Germinal center (tissue), 1 donor: ENCODE results near the gene NLGN4X.
A peak's percentile ranks its signal among the peaks of the same experiment; 100 is the strongest.

ENCODE experiments used
- DNase-seq: peaks from one replicate; pipeline ENCODE4 v3.0.0; 2012; ENCODE audit warnings: mixed read lengths, low spot score

NLGN4X gene

DNA sequence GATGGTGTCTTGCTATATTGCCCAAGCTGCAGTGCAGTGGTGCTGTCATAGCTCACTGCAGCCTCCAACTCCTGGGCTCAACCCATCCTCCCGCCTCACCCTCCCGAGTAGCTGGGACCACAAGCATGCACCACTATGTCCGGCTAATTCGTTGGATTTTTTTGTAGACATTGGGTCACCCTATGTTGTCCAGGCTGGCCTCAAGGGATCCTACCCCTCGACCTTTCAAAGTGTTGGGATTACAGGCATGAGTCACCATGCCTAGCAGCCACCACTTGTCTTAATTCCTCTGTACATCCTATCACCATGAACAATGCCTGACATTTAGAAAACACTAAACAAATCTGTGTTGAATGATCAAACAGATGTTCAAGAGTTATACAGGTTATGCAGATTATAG lies 76.7 kb downstream of the NLGN4X start:
- DNase-seq, result no peak

DNA sequence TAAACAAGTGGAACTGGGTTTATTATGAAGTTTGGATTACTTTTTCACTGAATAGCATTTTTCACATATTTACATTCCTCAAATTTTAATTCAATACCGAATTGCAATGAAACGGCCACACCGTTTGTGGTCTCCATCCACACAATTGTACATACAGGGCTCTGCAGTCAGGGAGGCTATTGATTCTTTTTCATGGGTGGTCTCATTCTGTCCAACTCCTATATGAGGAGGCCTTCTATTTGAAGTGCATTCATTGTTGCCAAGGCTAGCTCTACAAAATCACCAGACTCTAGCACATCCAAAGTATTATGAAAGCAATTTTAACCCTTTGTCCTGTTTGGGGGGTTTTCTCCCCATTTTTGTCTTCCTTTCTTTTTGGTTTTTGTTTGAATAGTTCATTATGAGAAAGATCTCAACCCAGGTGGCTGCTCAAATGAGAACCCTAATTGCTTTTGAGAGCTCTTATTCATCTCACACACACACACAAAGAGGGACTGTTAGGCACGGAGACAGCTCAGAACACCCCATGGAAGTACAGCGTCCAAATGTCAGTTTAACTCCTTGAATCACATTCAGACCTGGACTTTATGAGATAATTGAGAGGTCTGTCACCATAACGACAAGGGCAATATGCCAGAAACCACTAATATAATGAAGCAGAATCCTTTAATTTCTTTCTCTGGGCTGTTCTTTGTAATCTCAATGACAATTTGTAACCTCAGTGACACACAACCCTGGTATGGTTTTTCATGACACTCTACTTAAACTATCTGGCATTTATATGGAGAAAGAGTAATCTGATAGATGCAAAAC lies 79.4 kb downstream of the NLGN4X start:
- DNase-seq, result no peak

DNA sequence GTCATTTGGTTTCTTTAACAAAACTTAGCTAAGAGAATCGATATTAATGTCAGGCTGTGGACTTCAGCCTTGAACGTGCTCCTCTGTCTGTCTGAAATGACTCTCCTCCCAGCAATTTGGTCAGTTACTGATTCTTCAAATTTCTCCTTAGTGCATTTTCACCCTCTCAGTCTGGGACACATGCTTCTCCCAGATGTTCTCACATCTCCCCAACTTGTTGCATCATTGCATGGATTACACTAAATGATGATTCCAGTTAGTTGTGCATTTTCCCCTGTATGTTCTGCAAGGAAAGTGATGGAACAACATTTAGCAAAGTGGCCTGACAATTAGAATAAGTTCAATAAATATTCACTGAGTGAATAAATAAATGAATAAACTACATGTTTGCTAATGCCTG lies 94.4 kb downstream of the NLGN4X start:
- no peak for DNase-seq

DNA sequence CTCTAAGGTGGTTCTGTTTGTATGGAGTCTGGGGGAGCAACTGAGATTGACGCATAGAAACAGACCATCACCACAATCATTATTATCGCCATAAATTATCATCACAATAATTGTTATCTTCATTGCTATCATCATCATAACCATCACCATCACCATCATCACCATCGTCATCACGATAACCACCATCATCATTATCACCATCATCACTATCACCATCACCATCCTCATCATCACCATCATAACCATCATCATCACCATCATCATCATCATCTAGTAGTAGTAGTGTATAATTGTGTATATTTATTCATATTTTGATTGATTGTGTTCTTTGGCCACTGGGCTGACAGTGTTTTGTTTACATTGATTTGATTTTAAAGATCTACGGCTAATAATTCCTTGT lies 95.7 kb downstream of the NLGN4X start:
- DNase-seq, result no peak

DNA sequence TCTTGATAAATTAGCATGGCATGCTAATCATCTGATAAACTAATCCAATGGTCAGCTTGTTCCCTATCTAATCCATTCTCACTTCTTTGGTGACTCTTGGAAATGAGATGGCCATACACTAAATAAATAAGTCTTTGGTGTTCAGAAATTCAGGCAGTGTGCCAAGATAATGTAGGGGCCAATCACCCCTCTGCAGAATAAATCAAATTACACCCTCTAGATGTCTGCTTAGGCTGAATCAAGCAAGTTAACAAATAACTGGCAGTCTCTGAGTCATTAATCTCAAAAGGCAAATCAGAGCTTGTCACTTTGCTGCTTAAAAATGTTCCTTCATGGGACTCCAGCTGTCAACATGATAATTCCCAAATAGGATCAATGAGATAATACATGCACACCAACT lies 97.4 kb downstream of the NLGN4X start:
- no peak for DNase-seq

DNA sequence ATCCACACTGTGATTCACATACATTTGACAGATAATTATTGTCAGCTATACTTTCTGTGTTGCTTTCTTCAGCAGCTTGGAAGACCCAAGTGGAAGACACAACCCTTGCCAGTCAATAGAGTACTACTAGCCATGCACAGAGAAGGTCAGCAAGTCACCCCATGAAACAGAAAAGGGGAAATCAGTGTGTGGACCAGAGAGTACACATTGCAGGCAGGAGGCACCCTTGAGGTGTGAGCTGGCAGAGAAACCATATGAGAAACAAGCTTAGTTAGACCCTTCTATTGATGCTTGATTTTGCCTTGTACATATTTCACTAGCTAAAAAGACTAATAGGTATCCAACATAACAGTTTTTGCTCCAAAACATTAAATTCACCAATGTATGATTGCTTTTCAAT lies 99.5 kb downstream of the NLGN4X start:
- no peak for DNase-seq

DNA sequence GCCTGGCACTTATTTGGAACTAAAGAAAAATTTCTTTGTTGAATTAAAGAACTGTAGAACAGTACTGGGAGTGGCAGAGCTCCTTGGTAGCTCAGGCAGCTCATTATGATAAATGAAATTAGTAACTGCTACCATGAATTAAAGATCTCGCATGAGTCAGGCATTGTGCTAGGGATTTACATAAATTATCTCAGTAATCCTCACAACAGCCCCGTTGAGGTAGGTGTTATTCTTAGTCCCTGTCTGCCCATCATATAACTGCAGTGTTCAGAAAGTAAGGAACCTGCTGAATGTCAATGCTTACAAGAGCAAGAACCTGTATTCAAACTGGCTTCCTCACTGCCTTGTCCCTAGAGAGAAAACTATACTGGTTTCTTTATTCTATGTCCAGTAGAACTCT lies 108.3 kb downstream of the NLGN4X start:
- no peak for DNase-seq

DNA sequence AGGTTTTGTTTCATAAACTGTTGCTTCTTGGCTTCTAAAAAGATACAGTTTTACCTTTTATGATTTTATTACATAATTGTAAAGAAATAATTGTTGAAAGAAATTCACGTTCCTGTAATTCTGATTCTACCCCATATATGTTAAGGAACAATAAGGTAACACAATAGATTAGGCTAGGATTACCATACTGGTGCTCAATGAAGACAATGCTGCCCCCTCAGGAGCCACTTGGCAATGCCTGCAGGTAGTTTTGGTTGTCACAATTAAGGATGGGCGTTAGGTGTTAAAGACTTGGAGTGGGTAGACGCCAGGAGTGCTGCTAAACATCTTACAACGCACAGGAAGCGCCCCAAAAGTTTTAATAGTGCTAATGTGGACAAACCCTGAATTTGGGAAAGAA lies 133.2 kb downstream of the NLGN4X start:
- no peak for DNase-seq

DNA sequence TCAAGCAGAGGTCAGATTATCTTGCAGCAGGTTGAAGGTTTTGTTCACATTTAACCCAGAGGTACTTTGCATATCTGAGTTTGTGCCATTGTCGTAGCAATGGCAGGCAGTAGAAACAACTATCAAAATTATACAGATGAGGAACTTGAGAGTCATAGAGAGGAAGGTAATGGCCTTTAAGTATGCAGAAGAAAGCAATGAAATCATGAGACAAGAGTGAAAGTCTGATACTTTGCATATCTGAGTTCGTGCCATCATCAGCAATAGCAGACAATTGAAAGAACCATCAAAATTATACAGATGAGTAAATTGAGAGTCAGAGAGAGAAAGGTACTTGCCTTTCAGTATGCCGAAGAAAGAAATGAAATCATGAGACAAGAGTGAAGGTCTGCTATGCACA lies 154.1 kb downstream of the NLGN4X start:
- no peak for DNase-seq

DNA sequence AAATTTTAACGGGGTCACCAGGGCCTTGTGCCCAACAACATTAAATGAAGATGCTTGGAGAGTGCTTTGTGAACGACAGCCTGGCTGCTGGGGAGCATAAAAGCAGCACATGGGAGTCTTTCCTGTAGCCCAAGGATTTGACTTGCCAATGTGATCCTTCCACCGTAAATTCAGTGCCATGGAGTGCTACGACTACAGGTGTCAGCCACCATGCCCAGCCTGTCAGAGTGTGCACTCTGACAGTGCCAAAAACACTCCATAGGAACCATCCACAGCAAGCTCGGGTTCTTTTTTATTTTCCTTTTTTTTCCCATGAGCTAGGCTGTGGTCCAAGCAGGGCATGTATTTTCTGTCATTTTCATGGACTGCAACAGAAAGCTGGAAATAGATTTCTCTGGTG lies 156.9 kb downstream of the NLGN4X start:
- no peak for DNase-seq

DNA sequence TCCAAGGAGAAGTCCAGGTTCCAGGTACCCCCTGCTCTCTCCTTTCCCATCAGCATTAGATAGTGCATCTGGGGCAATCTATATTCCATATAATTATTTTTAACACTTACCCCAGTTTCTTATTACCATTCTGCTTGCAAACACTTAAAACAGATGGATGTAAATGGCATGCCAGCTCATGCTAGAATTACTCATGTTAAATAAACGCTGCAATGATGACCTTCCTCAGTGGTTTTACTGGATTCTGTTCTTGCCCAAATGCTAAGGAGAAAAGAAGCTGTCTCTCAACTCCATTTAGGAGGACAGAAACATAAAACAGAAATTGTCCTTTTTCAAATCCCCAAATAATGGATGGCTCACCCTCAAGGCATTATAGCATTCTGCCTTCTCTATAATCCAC lies 161.1 kb downstream of the NLGN4X start:
- DNase-seq, result no peak

DNA sequence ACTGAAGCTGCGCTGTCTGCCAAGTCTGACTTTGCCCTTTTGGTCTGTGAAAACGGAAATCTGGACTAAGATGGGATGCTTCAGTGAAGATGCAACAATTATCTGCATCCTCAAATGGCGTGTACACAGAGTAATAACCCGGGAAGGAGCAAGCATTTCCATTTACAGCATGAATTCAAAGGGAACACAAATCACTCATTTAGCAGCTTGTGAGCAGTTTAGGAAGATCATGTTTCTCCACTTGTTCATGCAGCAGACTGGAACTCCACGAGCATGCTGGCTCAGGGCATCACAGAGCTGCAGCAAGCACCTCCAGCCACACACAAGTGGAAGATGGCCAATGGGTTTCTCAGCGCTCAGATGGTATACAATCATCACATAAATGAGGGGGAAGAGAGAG lies 175.5 kb downstream of the NLGN4X start:
- DNase-seq, result no peak

DNA sequence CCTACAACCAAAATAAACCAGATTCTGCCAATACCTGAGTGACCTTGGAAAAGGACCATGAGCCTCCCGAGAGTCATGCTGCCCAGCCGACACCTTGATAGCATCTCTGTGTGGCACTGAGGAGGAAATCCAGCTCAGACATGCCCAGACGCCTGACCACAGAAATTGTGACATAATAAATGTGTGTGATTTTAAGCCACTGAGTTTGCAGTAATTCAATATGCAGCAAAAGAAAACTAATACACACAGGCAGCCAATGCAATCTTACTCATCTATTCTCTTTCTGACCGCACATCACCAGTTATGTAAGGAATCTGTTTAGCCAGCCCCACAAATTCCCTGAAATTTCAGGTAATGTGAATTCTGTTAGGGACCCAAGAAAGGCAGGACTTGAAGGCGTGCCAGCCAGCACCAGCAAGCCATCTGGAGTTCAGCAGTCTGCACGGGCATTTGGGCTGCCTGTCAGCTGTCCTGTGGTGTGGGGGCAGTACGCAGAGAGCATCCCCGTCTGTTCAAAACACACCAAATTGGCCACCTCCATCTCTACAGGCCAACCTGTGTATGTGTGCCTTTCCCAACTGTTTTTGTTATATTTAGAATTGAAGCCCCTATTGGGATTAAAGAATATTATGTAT lies 176.4 kb downstream of the NLGN4X start:
- DNase-seq, result no peak

DNA sequence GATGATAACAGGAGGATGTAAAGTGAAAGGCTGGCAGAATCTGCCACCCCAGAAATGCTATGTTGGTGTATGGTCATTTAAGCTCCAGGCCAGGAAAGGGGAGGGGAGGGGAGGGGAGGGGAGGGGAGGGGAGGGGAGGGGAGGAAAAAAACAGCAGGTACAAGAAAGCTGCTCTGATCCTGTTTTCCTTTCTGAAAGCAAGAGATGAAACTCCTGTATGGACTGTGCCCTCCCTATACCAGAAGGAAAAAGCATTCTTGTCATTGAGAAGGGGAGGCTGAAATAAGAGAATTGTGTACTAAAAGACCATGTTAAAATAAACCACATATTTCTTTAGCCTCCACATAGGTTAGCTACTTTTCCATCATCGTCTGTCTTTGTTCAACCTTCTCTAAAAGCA lies 179.5 kb downstream of the NLGN4X start:
- no peak for DNase-seq

DNA sequence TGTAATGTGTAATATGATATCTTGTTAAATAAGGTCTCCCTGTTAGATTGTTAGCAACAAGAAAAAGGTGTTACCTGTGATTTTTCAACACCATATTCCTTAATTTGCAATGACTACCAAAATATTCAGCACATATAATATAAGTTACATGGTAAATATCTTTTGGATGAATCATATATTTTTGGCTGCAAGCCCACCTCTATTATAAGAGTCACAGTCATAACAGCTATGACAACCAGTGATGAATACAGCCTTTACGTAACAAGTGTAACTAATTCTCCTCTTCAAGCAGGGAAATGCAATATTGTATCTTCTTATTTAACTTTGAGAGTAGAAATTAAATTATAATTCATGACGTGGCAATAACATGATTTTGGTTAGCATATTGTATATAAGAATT lies 187.0 kb downstream of the NLGN4X start:
- DNase-seq, result no peak

DNA sequence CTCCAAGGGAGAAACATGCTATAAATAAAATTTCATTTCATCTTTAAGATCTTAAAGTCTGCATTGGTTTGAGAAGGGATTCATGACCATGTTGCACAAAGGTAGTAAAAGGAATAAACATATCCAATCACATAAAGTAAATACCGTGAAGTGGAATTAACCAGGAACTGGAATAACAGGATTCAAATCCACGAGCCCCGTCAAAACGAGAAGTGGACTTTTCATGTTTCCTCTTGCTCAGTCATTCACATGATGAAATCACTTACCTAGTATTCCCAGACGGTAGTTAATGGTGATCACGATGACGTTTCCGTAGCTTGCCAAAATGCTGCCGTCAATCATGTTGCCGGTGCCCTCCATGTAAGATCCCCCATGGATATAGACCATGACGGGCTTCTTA lies 199.7 kb downstream of the NLGN4X start:
- DNase-seq, result no peak

DNA sequence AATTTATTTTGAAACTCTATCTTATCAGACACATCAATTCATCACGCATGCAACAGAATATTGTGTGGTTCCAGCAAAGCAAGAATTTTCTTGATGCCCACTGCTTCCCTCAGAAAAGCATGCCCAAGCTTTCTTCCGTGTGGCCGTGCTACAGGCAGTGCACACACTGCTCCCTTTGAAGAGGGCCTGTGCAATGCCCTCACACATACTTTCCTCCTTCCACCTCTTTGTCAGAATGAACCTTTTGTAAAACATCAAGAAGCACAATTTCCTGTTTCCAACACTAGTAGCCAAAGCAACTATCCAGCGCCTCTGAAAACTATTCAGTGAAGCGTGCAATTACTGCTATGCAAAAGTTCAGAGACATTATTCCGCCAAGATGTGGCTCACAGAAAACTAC lies 201.7 kb downstream of the NLGN4X start:
- no peak for DNase-seq

DNA sequence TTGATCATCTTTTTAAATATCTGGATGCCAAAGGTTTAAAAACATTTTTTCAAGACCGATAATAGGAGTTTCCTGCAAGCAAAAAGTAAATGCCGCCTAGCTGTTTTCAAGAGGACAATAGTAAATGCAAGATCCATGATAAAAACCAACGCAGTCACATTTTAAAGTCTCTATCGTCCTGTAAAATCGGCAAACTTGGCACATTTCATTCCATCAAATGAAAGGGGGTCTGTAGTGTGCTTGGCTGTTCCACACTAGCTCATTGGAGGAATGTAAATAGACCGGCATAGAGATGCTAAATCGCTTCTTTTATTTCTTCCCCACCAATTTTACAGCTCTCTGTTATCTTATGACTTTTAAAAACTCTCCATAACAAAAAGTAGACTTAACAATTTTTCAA lies 202.2 kb downstream of the NLGN4X start:
- DNase-seq, result no peak

DNA sequence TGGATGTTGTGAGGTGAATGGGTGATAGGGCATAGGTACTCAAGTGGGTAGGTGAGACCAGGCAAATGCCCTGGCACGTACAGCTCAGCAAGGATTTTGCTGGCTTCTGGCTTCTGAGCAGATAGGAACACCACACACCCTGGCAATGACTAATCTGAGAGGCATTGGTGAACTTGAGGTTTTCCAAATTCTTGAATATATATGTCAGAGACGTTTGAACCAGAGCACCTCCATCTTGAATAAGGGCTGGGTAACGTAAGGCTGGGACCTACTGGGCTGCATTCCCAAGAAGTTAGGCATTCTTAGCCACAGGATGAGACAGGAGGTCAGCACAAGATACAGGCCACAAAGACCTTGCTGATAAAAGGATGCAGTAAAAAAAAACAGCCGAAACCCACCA lies 204.5 kb downstream of the NLGN4X start:
- no peak for DNase-seq

DNA sequence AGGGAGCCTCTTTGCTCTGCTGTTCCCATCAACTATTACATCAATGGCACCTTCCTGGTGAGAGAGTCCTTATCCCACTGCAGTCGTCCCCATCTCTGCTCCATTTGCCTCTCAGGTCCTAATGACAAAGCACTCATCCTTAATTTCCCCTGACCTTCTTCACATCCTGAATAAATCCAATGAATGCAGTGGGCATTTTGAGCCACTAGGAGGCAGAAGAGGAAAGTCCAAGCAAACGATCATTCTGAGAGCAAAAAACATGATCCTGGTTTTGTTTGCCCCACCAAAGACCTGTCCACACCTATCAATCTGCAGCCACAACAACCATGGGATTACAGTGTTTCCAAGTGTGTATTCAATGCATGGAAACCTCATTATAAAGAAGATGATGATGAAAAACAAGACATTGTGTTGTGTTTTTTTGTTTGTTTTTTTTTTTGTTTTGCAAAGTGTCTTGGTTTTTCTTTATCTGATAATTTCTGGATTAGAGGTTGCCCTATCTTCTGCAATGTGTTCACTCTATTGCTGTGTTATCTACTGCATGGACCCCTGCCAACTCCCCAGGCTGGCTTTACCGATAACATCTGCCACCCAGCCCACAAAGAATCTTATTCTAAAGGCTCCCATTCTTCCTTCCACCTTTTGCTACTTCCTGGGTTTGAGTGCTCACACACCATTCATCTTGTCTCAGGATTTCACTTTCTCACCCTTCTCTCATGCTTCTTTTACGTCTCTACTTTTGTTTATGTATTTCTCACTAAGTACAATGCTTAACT lies 207.2 kb downstream of the NLGN4X start:
- peak; percentile 3 for DNase-seq

DNA sequence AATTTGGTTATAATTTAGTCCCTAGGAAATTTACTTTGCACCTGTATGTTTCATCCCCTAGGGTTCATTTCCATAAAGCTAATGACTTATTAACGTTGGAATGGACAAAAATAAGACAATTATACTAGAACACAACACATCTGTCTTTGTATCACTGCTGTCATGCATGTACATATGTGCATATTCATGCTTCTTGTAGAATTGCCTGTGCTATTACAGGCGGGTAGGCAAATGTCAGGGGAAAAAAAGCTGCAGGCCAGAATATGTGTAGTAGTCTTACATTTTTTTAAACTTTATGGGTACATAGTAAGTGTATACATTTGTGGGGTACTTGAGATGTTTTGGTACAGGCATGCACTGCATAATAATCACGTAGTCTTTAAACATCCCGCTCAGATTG lies 209.6 kb downstream of the NLGN4X start:
- DNase-seq, result no peak

DNA sequence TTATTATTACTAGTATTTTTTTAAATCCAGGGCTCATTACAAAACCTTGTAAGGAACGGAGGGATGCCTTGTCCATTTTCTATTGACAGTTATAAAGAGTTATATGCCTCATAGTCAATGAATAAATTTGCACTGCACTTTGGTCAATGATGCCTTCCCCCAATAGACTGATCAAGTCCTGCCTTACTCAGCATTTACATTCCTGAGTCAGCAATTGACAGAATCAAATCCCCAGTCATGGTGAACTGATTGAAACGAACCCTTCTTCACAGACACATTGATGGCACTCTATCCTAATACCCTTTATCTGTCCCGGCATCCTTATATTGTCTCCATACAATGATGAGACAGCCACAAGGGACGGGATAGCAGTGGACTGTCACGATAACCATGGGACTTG lies 213.2 kb downstream of the NLGN4X start:
- DNase-seq, result no peak

DNA sequence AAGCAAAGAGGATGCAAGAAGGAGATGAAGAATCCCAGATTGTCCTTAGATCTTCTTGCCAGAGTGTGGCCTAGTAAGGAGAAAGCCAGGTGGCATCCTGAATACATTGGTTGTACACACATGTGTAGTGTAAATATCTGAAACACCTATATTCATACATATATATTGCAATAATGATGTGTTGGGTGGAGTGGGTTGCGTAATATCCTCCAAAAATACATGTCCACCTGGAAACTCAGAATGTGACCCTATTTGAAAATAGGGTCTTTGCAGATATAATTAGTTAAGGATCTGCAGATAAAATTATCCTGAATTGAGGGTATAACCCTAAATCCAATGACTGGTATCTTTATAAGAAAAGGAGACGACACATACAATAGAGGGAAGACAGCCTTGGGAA lies 216.3 kb downstream of the NLGN4X start:
- no peak for DNase-seq
